ENCODE results near the gene HOXD4.

GRCh38 chr2:176171351-176172006, 20.1 kb downstream of the HOXD4 start:
- TF ChIP-seq CTCF (IDR thresholded peaks at IDR 0.05) = no peak
- TF ChIP-seq POLR2A (IDR thresholded peaks at IDR 0.05) = no peak

Measured in suprapubic skin (tissue), 3 donors.